Esophagus squamous epithelium (tissue), 5 donors: Measurements from ENCODE around the gene NPAS2. TPM values are rescaled to one million over a fixed set of nuclear protein-coding genes. Genes with fewer than 3 reads are reported as not detected.

ENCODE experiments used
- DNase-seq: peaks from one replicate; lab custom pipeline; 2025; lab: John Stamatoyannopoulos, UW
- H3K27ac ChIP-seq, 4 donors: fragments of 200-600 bp; sonication (generic); one replicate each; pipeline ENCODE4 v1.5.1; 2016 to 2019; ENCODE audit warnings: mild to moderate bottlenecking in 1 of 4
- H3K27me3 ChIP-seq, 4 donors: fragments of 200-600 bp; sonication (generic); 1 replicate in 3 of 4; 2 replicates in 1 of 4; pipeline versions ENCODE4 v1.5.1 to v1.6.0; 2017 to 2021; ENCODE audit warnings: antibody characterized with exemption in 1 of 4
- H3K36me3 ChIP-seq, 3 donors: fragments of 200-600 bp; sonication (generic); one replicate each; pipeline ENCODE4 v1.5.1; 2016 to 2019
- H3K4me1 ChIP-seq, 3 donors: fragments of 200-600 bp; sonication (generic); one replicate each; pipeline ENCODE4 v1.5.1; 2017 to 2019
- H3K4me3 ChIP-seq, 4 donors: fragments of 200-600 bp; sonication (generic); 1 replicate in 3 of 4; 2 replicates in 1 of 4; pipeline ENCODE4 v1.5.1; 2016 to 2019; ENCODE audit warnings: mild to moderate bottlenecking in 2 of 4, moderate library complexity in 1 of 4
- H3K9me3 ChIP-seq, 3 donors: fragments of 200-600 bp; sonication (generic); one replicate each; pipeline ENCODE4 v1.5.1; 2016 to 2019
- POLR2A ChIP-seq, 4 donors: fragments of 450-650 bp; IDR thresholded peaks; one replicate each; pipeline ENCODE4 v1.6.1; 2017; ENCODE audit warnings: antibody characterized with exemption in 4 of 4, mild to moderate bottlenecking in 4 of 4, moderate library complexity in 3 of 4
- WGBS, 2 donors: methylation state at CpG; one replicate each; pipeline ENCODE4 v1.1.5; 2018; 5-methylcytosine and 5-hydroxymethylcytosine counted together
- intact Hi-C: fragments of 100-400 bp; cut with DNase I; formaldehyde crosslinking; loops from one replicate; pipeline ENCODE4 v1.15.0; 2022
- total RNA-seq, 4 donors: library from RNA; depleted of rRNA; stranded (reverse); fragments of >200 nt; gene quantifications; one replicate each; pipeline ENCODE4 v1.1.0, GENCODE V29; 2016
- TF ChIP-seq, protein P1 (sequence below), 6 experiments: fragments of 450-650 bp in 4 of 6; fragments of 200-600 bp in 2 of 6; sonication (generic) in 2 of 6; IDR thresholded peaks; one replicate each; pipeline ENCODE4 v1.5.1; 2016 to 2019; ENCODE audit warnings: antibody characterized with exemption in 6 of 6, mild to moderate bottlenecking in 4 of 6, moderate library complexity in 4 of 6
- donor health status: DM: yes; HTN: yes; CAD: no.

Gene NPAS2
- total RNA-seq, 4 donors from 2014 or later: 29.1 to 64.2 (median 39.1) TPM

DNA sequence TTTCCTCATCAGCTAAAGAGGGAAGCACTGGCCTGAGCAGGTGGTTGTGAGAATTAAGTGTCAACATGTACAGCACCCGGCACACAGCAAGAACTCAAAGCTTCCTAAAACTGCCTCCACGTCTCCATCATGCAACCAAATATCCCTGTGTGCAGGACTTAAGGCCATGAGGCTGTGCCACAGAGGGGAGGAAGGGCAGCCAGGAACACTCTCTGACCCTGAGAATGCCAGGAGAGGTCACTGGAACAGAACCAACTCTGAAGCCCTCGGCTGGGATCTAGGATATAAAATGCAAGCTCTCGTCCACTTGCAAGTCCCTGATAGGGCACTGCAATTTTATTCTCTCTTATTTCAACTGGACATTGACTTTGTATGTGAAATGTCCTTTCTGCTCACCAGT, 12.2 kb upstream of the NPAS2 start:
- no peak overlapping the region for H3K4me3 ChIP-seq
- H3K36me3 ChIP-seq: no peaks in the 10 kb centered on the region
- no peak for TF ChIP-seq POLR2A (IDR thresholded peaks at IDR 0.05)
- TF ChIP-seq, protein P1, sequence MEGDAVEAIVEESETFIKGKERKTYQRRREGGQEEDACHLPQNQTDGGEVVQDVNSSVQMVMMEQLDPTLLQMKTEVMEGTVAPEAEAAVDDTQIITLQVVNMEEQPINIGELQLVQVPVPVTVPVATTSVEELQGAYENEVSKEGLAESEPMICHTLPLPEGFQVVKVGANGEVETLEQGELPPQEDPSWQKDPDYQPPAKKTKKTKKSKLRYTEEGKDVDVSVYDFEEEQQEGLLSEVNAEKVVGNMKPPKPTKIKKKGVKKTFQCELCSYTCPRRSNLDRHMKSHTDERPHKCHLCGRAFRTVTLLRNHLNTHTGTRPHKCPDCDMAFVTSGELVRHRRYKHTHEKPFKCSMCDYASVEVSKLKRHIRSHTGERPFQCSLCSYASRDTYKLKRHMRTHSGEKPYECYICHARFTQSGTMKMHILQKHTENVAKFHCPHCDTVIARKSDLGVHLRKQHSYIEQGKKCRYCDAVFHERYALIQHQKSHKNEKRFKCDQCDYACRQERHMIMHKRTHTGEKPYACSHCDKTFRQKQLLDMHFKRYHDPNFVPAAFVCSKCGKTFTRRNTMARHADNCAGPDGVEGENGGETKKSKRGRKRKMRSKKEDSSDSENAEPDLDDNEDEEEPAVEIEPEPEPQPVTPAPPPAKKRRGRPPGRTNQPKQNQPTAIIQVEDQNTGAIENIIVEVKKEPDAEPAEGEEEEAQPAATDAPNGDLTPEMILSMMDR (IDR thresholded peaks at IDR 0.05): no peak
- H3K9me3 ChIP-seq: no peaks in the 10 kb centered on the region
- 75 to 93% methylated on average over 4 of the region's 4 CpGs for WGBS, 2 donors
- H3K27me3 ChIP-seq: no peaks in the 10 kb centered on the region
- intact Hi-C loops: no loop called here
- H3K4me1 ChIP-seq: no peaks in the 10 kb centered on the region
- DNase-seq: no peak
- no peak overlapping the region for H3K27ac ChIP-seq

DNA sequence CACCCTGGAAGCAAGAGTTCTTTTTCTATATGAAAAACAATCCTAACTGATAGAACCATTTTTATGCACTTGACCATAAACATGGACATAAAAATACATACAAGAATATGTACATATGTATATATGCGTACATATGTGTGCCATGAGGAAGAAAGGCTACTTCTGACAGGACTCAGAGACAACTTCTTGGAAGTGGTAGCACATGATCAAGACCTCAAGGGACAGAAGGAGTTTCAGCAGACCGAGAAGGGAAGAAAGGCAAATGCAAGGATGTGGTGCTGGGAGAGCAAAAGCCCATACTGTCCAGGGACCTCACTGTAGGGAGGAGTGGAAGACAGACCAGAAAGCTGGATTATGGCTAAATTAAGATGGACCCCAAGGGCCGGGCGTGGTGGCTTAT, 11.4 kb upstream of the NPAS2 start:
- TF ChIP-seq, protein P1 (IDR thresholded peaks at IDR 0.05): no peak
- TF ChIP-seq POLR2A (IDR thresholded peaks at IDR 0.05): no peak
- DNase-seq: no peak
- H3K27ac ChIP-seq: no peak overlapping the region
- no peak overlapping the region for H3K4me3 ChIP-seq
- WGBS, 2 donors: 88 to 92% methylated on average over 4 of the region's 4 CpGs
- H3K4me1 ChIP-seq: no peaks in the 10 kb centered on the region
- intact Hi-C loops: no loop called here
- H3K27me3 ChIP-seq: no peaks in the 10 kb centered on the region
- no peaks in the 10 kb centered on the region for H3K36me3 ChIP-seq
- H3K9me3 ChIP-seq: no peaks in the 10 kb centered on the region

DNA sequence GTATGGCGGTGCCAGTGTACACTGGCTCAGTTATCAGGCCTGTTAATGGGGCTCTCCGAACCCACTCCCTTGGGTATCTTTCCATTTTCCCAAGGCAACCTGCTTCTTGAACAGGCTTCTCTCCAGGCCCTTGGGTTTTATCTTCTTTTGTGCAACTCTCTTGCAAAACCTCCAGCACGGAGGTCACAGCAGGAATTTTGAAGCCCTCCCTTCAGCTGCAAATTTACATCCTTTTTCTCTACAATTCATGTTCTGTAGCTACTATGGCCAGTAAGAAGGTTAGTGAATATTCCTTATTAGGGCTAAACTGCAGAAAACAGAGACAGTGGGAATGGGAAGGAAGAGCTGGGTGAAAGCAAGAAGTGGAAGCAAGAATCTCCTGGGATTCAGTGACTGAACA, 10.4 kb upstream of the NPAS2 start:
- WGBS, 2 donors: 81 to 87% methylated on average over 3 of the region's 3 CpGs
- intact Hi-C loops: no loop called here

DNA sequence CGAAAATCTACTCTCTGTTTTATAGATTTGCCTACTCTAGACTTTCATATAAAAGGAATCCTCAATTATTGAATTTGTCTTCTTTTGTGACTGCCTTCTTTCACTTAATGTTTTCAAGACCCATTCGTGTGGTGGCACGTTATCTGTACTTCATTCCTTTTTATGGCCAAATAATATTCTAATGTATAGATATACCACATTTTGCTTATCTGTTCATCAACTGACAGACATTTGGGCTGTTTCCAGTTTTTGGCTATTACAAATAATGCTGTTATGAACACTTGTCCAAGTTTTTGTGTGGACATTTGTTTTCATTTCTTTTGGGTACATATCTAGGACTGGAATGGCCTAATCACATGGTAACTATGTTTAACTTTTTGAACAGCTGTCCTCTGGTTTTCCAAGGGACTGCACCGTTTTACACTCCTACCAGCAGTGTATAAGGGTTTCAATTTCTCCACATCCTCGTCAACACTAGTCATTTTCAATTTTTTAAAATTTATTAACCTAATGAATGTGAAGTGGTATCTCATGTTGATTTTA, 9.3 kb upstream of the NPAS2 start:
- no peak overlapping the region for H3K27ac ChIP-seq
- intact Hi-C loops: no loop called here
- H3K9me3 ChIP-seq: no peaks in the 10 kb centered on the region
- DNase-seq: no peak
- no peak overlapping the region for H3K4me3 ChIP-seq
- peaks cover 0 to 5% (median 0%) of the 10 kb centered on the region in 3 donors for H3K4me1 ChIP-seq
- TF ChIP-seq, protein P1 (IDR thresholded peaks at IDR 0.05): no peak
- no peak for TF ChIP-seq POLR2A (IDR thresholded peaks at IDR 0.05)
- WGBS, 2 donors: 85 to 89% methylated on average over 5 of the region's 5 CpGs
- H3K36me3 ChIP-seq: no peaks in the 10 kb centered on the region
- H3K27me3 ChIP-seq: no peaks in the 10 kb centered on the region

More for the DNA sequence above, 10.4 kb upstream of the NPAS2 start:
- no peak for TF ChIP-seq POLR2A (IDR thresholded peaks at IDR 0.05)
- TF ChIP-seq, protein P1 (IDR thresholded peaks at IDR 0.05): no peak
- no peaks in the 10 kb centered on the region for H3K9me3 ChIP-seq
- no peak overlapping the region for H3K4me3 ChIP-seq
- no peak for DNase-seq
- H3K27me3 ChIP-seq: no peaks in the 10 kb centered on the region
- H3K36me3 ChIP-seq: no peaks in the 10 kb centered on the region
- H3K27ac ChIP-seq: no peak overlapping the region
- no peaks in the 10 kb centered on the region for H3K4me1 ChIP-seq

DNA sequence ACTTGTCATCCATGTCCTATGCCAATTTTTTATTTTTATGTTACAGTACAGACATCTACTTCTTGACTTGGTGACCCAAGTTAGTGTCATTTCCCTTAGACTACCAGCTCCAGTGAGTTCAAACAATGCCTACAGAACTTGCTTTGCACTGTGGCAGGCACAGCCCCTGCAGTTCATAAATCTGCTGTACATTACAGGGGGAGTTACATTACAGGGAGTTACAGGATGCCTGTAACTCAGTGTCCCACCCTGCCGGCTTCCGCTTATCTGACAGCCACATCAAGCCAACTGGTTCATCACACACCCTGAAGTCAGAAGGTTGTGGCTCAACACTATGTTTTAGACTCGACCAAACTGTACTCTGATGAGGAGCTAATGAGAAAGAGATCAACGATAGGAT, 7.8 kb upstream of the NPAS2 start:
- WGBS, 2 donors: 78 to 84% methylated on average over 3 to 4 of the region's 4 CpGs
- no peaks in the 10 kb centered on the region for H3K27me3 ChIP-seq
- no peak for DNase-seq
- H3K4me3 ChIP-seq: no peak overlapping the region
- intact Hi-C loops: no loop called here
- H3K9me3 ChIP-seq: no peaks in the 10 kb centered on the region
- no peak for TF ChIP-seq POLR2A (IDR thresholded peaks at IDR 0.05)
- TF ChIP-seq, protein P1 (IDR thresholded peaks at IDR 0.05): no peak
- H3K36me3 ChIP-seq: no peaks in the 10 kb centered on the region
- no peak overlapping the region for H3K27ac ChIP-seq
- H3K4me1 ChIP-seq: peaks cover 0 to 19% (median 0%) of the 10 kb centered on the region in 3 donors
